NCI-H2171 (cell line): ENCODE data around the gene DSE.
A peak's percentile ranks its signal among the peaks of the same experiment; 100 is the strongest.

Experiments
- DNase-seq: peaks from one replicate; lab custom pipeline; 2025; lab: John Stamatoyannopoulos, UW

The DSE gene

GRCh38 chr6:116362276-116362675 lies 8.5 kb upstream of the DSE start:
- DNase-seq: no peak

GRCh38 chr6:116363759-116364158 lies 7.0 kb upstream of the DSE start:
- DNase-seq: no peak

GRCh38 chr6:116364321-116364720 lies 6.4 kb upstream of the DSE start:
- no peak for DNase-seq

GRCh38 chr6:116365743-116366142 lies 5.0 kb upstream of the DSE start:
- DNase-seq: no peak

GRCh38 chr6:116366740-116367275 lies 3.9 kb upstream of the DSE start:
- no peak for DNase-seq

- DNase-seq: no peak
Measured at GRCh38 chr6:116369540-116369939, 1.2 kb upstream of the DSE start.

GRCh38 chr6:116369964-116370759 lies 585 bp upstream of the DSE start:
- no peak for DNase-seq

- peak; percentile 39 for DNase-seq
Measured at GRCh38 chr6:116371120-116371917, 572 bp downstream of the DSE start.

GRCh38 chr6:116371918-116372209 lies 1.1 kb downstream of the DSE start:
- DNase-seq: no peak

- DNase-seq: no peak
Measured at GRCh38 chr6:116373300-116373699, 2.6 kb downstream of the DSE start.

- DNase-seq: no peak
Measured at GRCh38 chr6:116373940-116374339, 3.2 kb downstream of the DSE start.

- no peak for DNase-seq
Measured at GRCh38 chr6:116374586-116374985, 3.8 kb downstream of the DSE start.

GRCh38 chr6:116375262-116375661 lies 4.5 kb downstream of the DSE start:
- no peak for DNase-seq

GRCh38 chr6:116376149-116376548 lies 5.4 kb downstream of the DSE start:
- DNase-seq: no peak

GRCh38 chr6:116379764-116380163 lies 9.0 kb downstream of the DSE start:
- no peak for DNase-seq

GRCh38 chr6:116380346-116380745 lies 9.6 kb downstream of the DSE start:
- DNase-seq: no peak

GRCh38 chr6:116381000-116381399 lies 10.3 kb downstream of the DSE start:
- no peak for DNase-seq

- no peak for DNase-seq
Measured at GRCh38 chr6:116382587-116382986, 11.8 kb downstream of the DSE start.

GRCh38 chr6:116384727-116385458 lies 14.1 kb downstream of the DSE start:
- DNase-seq: no peak

GRCh38 chr6:116385459-116385802 lies 14.7 kb downstream of the DSE start:
- no peak for DNase-seq

GRCh38 chr6:116385921-116386320 lies 15.2 kb downstream of the DSE start:
- DNase-seq: no peak

GRCh38 chr6:116386581-116387299 lies 16.0 kb downstream of the DSE start:
- no peak for DNase-seq
